ENCODE results near the gene TMEM167B. TPM values are rescaled to one million over a fixed set of nuclear protein-coding genes. Genes with fewer than 3 reads are reported as not detected.

Gene TMEM167B
- total RNA-seq = 38.3 TPM

DNA sequence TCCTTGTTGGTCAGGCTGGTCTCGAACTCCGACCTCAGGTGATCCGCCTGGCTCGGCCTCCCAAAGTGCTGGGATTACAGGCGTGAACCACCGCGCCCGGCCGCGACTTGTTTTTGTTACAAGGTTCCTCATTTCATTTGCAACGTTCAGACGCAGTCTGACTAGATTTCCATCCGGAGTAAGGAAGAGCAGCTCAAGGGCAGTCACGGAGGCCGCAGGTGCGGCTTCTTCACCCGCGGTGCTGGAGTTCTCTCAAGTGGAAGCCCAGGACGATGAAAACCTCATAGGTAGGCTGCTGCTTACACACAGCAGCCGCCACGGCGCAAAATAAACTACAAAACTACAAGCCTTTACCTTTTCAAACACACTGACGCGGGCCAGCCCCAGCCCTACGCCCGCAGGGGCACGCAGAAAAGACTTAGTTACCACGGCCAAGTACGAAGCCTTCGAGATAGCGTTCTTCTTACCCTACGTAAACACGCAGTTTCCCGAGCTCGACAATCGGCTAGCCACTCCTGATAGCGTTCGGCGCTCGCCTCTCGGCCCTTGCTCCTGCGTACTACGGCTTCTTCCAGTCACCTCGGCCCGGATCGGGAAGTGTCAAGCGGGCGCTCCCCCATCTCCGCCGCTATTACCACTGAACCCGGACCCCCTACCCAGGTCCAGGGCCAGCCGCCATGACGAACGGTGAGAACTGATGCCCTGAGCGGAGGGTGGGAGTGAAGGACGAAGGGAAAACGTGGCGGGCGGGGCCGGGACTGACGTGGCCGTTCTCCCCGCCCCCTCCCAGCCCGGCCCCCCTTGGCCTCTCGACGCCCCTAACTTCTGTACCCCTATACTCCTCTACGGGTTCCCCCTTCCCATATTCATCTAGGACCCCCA, at the start of gene TMEM167B:
Gene TMEM167B, plus strand, starts transcription at position 569 of the 882 bp plus-strand sequence. Its CDS starts 109 bp downstream, at position 678.

GRCh38 chr1:109041621-109042468, 48.7 kb upstream of the TMEM167B start, which contains the start of gene WDR47:
WDR47 (minus strand) TSS chr1:109042102; CDS start chr1:109023512, 18,590 bp downstream.

GRCh38 chr1:109075531-109076490, 14.8 kb upstream of the TMEM167B start, which contains the start of gene TAF13:
TAF13 (minus strand) TSS chr1:109076003; CDS start chr1:109075947, 56 bp downstream.

GRCh38 chr1:109113590-109114341, 23.2 kb downstream of the TMEM167B start, which contains the start of gene ELAPOR1:
ELAPOR1 (plus strand) TSS chr1:109114115; CDS start chr1:109114184, 69 bp downstream.

Small RNA genes within 50 kb of the gene (small RNA-seq; reads per million reads assigned to genes)
- gene AL356488.2 = not detected

Other genes starting within 250 kb of the TMEM167B start
- 2.8 TPM for gene AKNAD1, start 233.7 kb upstream of the TMEM167B start, total RNA-seq
- 60.4 TPM for gene GPSM2, start 213.8 kb upstream of the TMEM167B start, total RNA-seq
- gene CLCC1, start 127.3 kb upstream of the TMEM167B start, total RNA-seq = 39.4 TPM
- gene WDR47, start 48.7 kb upstream of the TMEM167B start, total RNA-seq = 195 TPM
- gene TAF13, start 14.8 kb upstream of the TMEM167B start, total RNA-seq = 79.6 TPM
- gene ELAPOR1, start 23.4 kb downstream of the TMEM167B start, total RNA-seq = 13.6 TPM
- 136 TPM for gene SARS1, start 123.2 kb downstream of the TMEM167B start, total RNA-seq
- gene CELSR2, start 158.8 kb downstream of the TMEM167B start, total RNA-seq = 40.8 TPM
- gene PSRC1, start 192.4 kb downstream of the TMEM167B start, total RNA-seq = 12.0 TPM
- 0.23 TPM for gene MYBPHL, start 216.2 kb downstream of the TMEM167B start, total RNA-seq

Measured in diencephalon (tissue), 1 donor.